ENCODE data around the gene CHST1. TPM values are rescaled to one million over a fixed set of nuclear protein-coding genes. Genes with fewer than 3 reads are reported as not detected.

CHST1 gene
- total and polyA plus RNA-seq, 12 donors, result 1.1 to 13.5 (median 4.4) TPM

DNA sequence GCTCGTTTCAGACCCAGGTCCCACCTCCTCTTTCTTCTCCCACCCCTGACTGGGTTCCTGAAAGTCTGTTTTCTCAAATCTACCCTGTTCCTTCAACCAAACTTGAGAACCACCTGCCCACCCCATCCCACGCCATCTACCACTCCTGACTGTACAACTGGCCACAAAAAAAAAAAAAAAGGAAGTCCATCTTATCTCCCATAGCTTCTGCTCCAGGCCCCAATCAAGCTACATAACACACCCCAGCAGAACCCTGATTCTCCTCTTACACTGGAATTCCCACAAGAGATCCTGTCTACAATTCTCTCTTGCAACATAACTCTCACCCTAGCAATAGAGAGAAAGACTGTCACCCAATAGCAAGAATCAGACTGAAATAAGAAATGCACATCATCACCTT, 39.2 kb upstream of the CHST1 start:
- Histone ChIP-seq H3K4me1 (replicated peaks in 1 of 2) (no peaks in the 10 kb centered on the region), H3K27me3 (peaks cover 4% of the 10 kb centered on the region), H3K27ac (no peak overlapping the region), H3K4me3 (no peak overlapping the region), H3K36me3 (replicated peaks in 1 of 2) (no peaks in the 10 kb centered on the region), H3K9me3 (replicated peaks in 1 of 3) (no peaks in the 10 kb centered on the region)
- intact Hi-C loops (cut with DNase I), result no loop called here
- no peak for DNase-seq
- TF ChIP-seq POLR2A (IDR thresholded peaks at IDR 0.05), result no peak
- TF ChIP-seq, protein P1, sequence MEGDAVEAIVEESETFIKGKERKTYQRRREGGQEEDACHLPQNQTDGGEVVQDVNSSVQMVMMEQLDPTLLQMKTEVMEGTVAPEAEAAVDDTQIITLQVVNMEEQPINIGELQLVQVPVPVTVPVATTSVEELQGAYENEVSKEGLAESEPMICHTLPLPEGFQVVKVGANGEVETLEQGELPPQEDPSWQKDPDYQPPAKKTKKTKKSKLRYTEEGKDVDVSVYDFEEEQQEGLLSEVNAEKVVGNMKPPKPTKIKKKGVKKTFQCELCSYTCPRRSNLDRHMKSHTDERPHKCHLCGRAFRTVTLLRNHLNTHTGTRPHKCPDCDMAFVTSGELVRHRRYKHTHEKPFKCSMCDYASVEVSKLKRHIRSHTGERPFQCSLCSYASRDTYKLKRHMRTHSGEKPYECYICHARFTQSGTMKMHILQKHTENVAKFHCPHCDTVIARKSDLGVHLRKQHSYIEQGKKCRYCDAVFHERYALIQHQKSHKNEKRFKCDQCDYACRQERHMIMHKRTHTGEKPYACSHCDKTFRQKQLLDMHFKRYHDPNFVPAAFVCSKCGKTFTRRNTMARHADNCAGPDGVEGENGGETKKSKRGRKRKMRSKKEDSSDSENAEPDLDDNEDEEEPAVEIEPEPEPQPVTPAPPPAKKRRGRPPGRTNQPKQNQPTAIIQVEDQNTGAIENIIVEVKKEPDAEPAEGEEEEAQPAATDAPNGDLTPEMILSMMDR (IDR thresholded peaks at IDR 0.05), result no peak
- WGBS, 4 donors, result 59 to 70% (median 62%) methylated on average over 2 of the region's 2 CpGs

DNA sequence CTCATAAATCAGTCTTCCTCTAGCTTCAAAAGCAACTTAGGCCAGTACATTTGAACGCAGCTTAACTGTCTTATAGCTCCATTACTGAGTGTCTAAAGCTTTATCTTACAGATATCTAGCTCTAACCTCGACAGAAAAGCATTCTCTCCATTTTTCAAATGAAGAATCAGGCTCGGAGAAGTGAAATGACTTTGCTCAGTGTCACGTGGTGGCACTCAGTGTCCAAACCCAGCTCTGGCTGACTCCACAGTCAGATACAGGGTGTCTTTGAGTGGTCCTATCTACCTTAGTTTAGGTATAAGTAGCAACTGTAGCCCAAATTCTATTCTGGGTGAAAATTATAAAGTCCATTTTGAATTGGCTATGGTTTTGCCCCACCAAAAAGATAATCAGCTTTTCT, 38.7 kb upstream of the CHST1 start:
- intact Hi-C loops (cut with DNase I), result no loop called here

DNA sequence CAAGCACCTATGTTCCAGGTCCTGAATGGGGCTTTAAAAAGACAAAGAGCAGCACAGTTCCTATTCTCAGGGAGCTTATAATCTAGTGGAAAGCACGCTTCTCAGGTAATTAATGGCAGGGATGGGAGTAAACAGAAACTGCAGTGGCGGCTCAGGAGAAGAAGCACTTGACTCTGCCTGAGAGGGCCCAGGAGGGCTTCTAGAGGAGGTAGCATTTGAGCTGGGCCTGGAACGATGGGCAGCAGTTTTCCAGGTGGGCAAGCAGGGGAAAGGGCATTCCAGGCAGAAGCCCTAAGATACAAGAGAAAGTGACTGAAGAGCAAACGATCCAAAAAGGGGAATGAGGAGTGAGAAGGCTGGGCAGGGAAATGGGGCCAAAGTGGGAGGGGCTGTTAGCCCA, 37.1 kb upstream of the CHST1 start:
- intact Hi-C loops (cut with DNase I), result no loop called here
- Histone ChIP-seq H3K4me3 (no peak overlapping the region), H3K36me3 (replicated peaks in 1 of 2) (no peaks in the 10 kb centered on the region), H3K9me3 (replicated peaks in 1 of 3) (no peaks in the 10 kb centered on the region), H3K4me1 (replicated peaks in 1 of 2) (no peaks in the 10 kb centered on the region), H3K27me3 (no peaks in the 10 kb centered on the region), H3K27ac (no peak overlapping the region)
- DNase-seq, result no peak
- TF ChIP-seq POLR2A (IDR thresholded peaks at IDR 0.05), result no peak
- TF ChIP-seq, protein P1 (IDR thresholded peaks at IDR 0.05), result no peak
- 72 to 86% (median 80%) methylated on average over 4 of the region's 4 CpGs for WGBS, 4 donors

More for the DNA sequence above, 38.7 kb upstream of the CHST1 start:
- Histone ChIP-seq H3K9me3 (replicated peaks in 1 of 3) (no peaks in the 10 kb centered on the region), H3K4me3 (no peak overlapping the region), H3K4me1 (replicated peaks in 1 of 2) (no peaks in the 10 kb centered on the region), H3K27me3 (no peaks in the 10 kb centered on the region), H3K27ac (no peak overlapping the region), H3K36me3 (replicated peaks in 1 of 2) (no peaks in the 10 kb centered on the region)
- TF ChIP-seq, protein P1 (IDR thresholded peaks at IDR 0.05), result no peak
- TF ChIP-seq POLR2A (IDR thresholded peaks at IDR 0.05), result no peak
- DNase-seq, result no peak
- WGBS, 4 donors, result 65 to 77% (median 74%) methylated on average over 4 of the region's 4 CpGs

DNA sequence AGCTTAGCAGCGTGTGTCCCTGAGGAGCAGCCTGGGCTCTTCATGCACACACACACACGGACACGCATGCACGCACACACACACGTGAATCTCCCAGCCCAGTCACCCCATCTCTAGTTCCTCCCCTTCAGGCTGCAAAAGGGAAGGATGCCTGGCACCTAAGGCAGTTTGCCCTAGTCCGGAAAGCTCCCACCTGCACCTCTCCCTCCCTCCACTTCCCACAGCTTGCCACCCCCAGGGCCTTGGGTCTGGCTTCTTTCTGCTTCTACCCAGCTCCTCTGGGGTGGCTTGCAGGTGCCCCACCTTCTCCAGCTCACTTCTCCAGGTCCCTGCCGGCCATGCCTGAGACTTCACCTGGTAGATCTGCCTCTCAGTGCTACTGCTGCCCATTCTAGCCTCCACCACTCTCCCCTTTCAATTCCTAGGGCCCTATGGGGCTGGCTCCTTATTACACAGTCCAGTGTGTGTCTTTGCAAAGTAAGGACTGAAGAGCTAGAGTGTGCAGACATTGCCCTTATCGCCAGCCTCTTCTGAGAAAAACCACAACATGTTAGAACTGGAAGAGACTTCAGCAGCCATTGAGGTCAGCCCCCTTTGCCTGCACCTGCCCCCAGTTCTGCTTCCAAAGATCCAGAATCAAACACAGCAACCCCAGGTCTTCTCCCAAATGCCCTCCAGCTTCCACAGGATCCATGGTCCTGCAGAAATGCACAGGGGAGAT, 33.5 kb upstream of the CHST1 start:
- Histone ChIP-seq H3K4me3 (no peak overlapping the region), H3K27me3 (no peaks in the 10 kb centered on the region), H3K4me1 (replicated peaks in 1 of 2) (no peaks in the 10 kb centered on the region), H3K9me3 (replicated peaks in 1 of 3) (no peaks in the 10 kb centered on the region), H3K27ac (no peak overlapping the region), H3K36me3 (replicated peaks in 1 of 2) (no peaks in the 10 kb centered on the region)
- DNase-seq, result no peak
- intact Hi-C loops (cut with DNase I), result no loop called here
- TF ChIP-seq POLR2A (IDR thresholded peaks at IDR 0.05), result no peak
- TF ChIP-seq, protein P1 (IDR thresholded peaks at IDR 0.05), result no peak
- 77 to 92% (median 86%) methylated on average over 8 of the region's 8 CpGs for WGBS, 4 donors
